Mammary epithelial cell (primary cell): ENCODE data around the gene SORL1-AS1.

Experiments used
- EZH2 ChIP-seq: IDR thresholded peaks from 2 replicates; pipeline ENCODE4 v1.6.1; 2012; ENCODE audit warnings: low read length, inconsistent platforms, borderline replicate concordance
- TF ChIP-seq, protein P1 (sequence below), 2 donors: IDR thresholded peaks in 1 of 2; conservative IDR thresholded peaks in 1 of 2; 2 replicates each; pipeline ENCODE4 v1.5.1; 2011 to 2012; ENCODE audit warnings: inconsistent platforms in 2 of 2, low read length in 2 of 2, mild to moderate bottlenecking in 2 of 2, control low read depth in 1 of 2, low read depth in 1 of 2; ENCODE audit not compliant: insufficient read depth in 1 of 2; ENCODE audit errors: extremely low read depth in 1 of 2

DNA sequence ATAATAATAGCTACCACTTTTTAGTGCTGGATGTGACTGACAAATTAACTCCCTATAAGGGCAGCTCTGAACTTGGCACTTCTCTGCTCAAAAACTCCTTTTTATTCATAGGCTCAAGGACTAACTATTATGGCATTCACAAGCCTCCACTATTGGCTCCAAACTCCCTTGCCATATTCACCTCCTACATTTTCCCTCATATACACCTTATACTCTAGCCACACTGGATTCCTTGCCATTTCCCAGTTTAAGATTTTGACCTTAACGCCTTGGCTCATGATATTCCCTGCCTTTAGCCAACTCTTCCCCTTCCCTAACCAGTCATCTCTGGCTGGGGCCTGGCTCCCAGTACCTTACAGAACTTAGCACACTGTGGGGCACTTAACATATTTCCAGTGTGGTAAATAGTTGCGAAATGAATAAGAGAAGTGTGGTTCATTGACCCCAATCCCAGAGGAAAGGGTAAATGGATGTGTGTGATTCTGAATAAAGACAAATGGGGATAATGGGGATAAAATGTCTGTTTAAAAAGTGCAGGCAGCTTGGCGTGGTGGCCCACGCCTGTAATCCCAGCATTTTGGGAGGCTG, 40.7 kb downstream of the SORL1-AS1 start:
- TF ChIP-seq, protein P1, sequence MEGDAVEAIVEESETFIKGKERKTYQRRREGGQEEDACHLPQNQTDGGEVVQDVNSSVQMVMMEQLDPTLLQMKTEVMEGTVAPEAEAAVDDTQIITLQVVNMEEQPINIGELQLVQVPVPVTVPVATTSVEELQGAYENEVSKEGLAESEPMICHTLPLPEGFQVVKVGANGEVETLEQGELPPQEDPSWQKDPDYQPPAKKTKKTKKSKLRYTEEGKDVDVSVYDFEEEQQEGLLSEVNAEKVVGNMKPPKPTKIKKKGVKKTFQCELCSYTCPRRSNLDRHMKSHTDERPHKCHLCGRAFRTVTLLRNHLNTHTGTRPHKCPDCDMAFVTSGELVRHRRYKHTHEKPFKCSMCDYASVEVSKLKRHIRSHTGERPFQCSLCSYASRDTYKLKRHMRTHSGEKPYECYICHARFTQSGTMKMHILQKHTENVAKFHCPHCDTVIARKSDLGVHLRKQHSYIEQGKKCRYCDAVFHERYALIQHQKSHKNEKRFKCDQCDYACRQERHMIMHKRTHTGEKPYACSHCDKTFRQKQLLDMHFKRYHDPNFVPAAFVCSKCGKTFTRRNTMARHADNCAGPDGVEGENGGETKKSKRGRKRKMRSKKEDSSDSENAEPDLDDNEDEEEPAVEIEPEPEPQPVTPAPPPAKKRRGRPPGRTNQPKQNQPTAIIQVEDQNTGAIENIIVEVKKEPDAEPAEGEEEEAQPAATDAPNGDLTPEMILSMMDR (conservative IDR thresholded peaks at IDR 0.05 in 1 of 2, IDR thresholded peaks at IDR 0.05 in 1 of 2; ENCODE audit: extremely low read depth in 1 of 2, insufficient read depth in 1 of 2, low read depth in 1 of 2, low read length in 2 of 2): no peak
- TF ChIP-seq EZH2: no peak
